Measurements from ENCODE around the gene HECW1. TPM values are rescaled to one million over a fixed set of nuclear protein-coding genes. Genes with fewer than 3 reads are reported as not detected.

The HECW1 gene
- total RNA-seq, 1 donor from 2014 or later = 0.11 TPM

GRCh38 chr7:43076189-43076605, 36.2 kb upstream of the HECW1 start:
- no peak for DNase-seq (ENCODE audit: low spot score)
- Histone ChIP-seq H3K4me1 (peaks cover 32% of the 10 kb centered on the region), H4K20me1 (ENCODE audit: low read depth) (no peaks in the 10 kb centered on the region), H3K79me2 (ENCODE audit: low read depth) (no peaks in the 10 kb centered on the region), H3K9me3 (ENCODE audit: low read depth) (no peaks in the 10 kb centered on the region), H3K9ac (no peak overlapping the region), H2AFZ (replicated peaks) (peak overlapping the region; percentile 81), H3K4me3 (no peak overlapping the region), H3K36me3 (no peaks in the 10 kb centered on the region), H3K4me2 (no peak overlapping the region), H3K27me3 (no peaks in the 10 kb centered on the region), H3K27ac (peak overlapping the region; percentile 2), H3F3A (ENCODE audit: low read depth) (peaks cover 36% of the 10 kb centered on the region)
- H3K4me1 Mint-ChIP-seq = peaks cover 6% of the 10 kb centered on the region
- no peaks in the 10 kb centered on the region for H3K9me3 Mint-ChIP-seq
- H3K27me3 Mint-ChIP-seq (ENCODE audit: insufficient read depth, low read depth) = peaks cover 7% of the 10 kb centered on the region
- no peaks in the 10 kb centered on the region for H3K36me3 Mint-ChIP-seq
- H3K4me3 Mint-ChIP-seq = no peak overlapping the region
- H3K27ac Mint-ChIP-seq = no peak overlapping the region
- TF ChIP-seq CTCF (IDR thresholded peaks at IDR 0.05) = no peak
- no peak for TF ChIP-seq EZH2phosphoT487 (IDR thresholded peaks at IDR 0.05)
- TF ChIP-seq EZH2 (IDR thresholded peaks at IDR 0.05) = no peak

- no peaks in the 10 kb centered on the region for H3K27me3 ChIP-seq
- no peak for DNase-seq (ENCODE audit: low spot score)
- no peaks in the 10 kb centered on the region for H3K79me2 ChIP-seq (ENCODE audit: low read depth)
- H3K4me3 ChIP-seq = no peak overlapping the region
- Mint-ChIP-seq H3K36me3 (no peaks in the 10 kb centered on the region), H3K27me3 (ENCODE audit: insufficient read depth, low read depth) (peaks cover 7% of the 10 kb centered on the region), H3K4me3 (no peak overlapping the region), H3K9me3 (no peaks in the 10 kb centered on the region), H3K4me1 (peaks cover 6% of the 10 kb centered on the region), H3K27ac (no peak overlapping the region)
- H4K20me1 ChIP-seq (ENCODE audit: low read depth) = no peaks in the 10 kb centered on the region
- no peak overlapping the region for H3K9ac ChIP-seq
- H3K36me3 ChIP-seq = no peaks in the 10 kb centered on the region
- no peaks in the 10 kb centered on the region for H3K9me3 ChIP-seq (ENCODE audit: low read depth)
- peak overlapping the region; percentile 81 for H3K27ac ChIP-seq
- peaks cover 32% of the 10 kb centered on the region for H3K4me1 ChIP-seq
- H3K4me2 ChIP-seq = peak overlapping the region; percentile 29
- H3F3A ChIP-seq (ENCODE audit: low read depth) = peaks cover 36% of the 10 kb centered on the region
- no peak for TF ChIP-seq CTCF (IDR thresholded peaks at IDR 0.05)
- TF ChIP-seq EZH2 (IDR thresholded peaks at IDR 0.05) = no peak
- TF ChIP-seq EZH2phosphoT487 (IDR thresholded peaks at IDR 0.05) = no peak
- peak overlapping the region; percentile 81 for H2AFZ ChIP-seq (replicated peaks)
Measured at GRCh38 chr7:43076606-43077005, 35.8 kb upstream of the HECW1 start.

- Histone ChIP-seq H3F3A (ENCODE audit: low read depth) (peaks cover 36% of the 10 kb centered on the region), H3K4me1 (peaks cover 32% of the 10 kb centered on the region), H2AFZ (replicated peaks) (peak overlapping the region; percentile 81), H3K27me3 (no peaks in the 10 kb centered on the region), H3K4me3 (no peak overlapping the region), H3K36me3 (no peaks in the 10 kb centered on the region), H4K20me1 (ENCODE audit: low read depth) (no peaks in the 10 kb centered on the region), H3K4me2 (peak overlapping the region; percentile 29), H3K9me3 (ENCODE audit: low read depth) (no peaks in the 10 kb centered on the region), H3K9ac (no peak overlapping the region), H3K79me2 (ENCODE audit: low read depth) (no peaks in the 10 kb centered on the region), H3K27ac (peak overlapping the region; percentile 81)
- TF ChIP-seq CTCF (IDR thresholded peaks at IDR 0.05) (no peak), EZH2phosphoT487 (IDR thresholded peaks at IDR 0.05) (no peak), EZH2 (IDR thresholded peaks at IDR 0.05) (no peak)
- peaks cover 6% of the 10 kb centered on the region for H3K4me1 Mint-ChIP-seq
- no peak overlapping the region for H3K27ac Mint-ChIP-seq
- H3K4me3 Mint-ChIP-seq = no peak overlapping the region
- H3K36me3 Mint-ChIP-seq = no peaks in the 10 kb centered on the region
- H3K27me3 Mint-ChIP-seq (ENCODE audit: insufficient read depth, low read depth) = peaks cover 7% of the 10 kb centered on the region
- peak; percentile 42 for DNase-seq (ENCODE audit: low spot score)
- H3K9me3 Mint-ChIP-seq = no peaks in the 10 kb centered on the region
Measured at GRCh38 chr7:43077285-43077684, 35.2 kb upstream of the HECW1 start.

Data from neural progenitor cell (in vitro differentiated cells).